AG09319 (cell line): ENCODE measurements around the gene GRIP1.
"Not testable (repeated sequence)": the region's sequence is repeated elsewhere in the genome, so short reads cannot be mapped to it uniquely, and the experiment has no call there.

Experiments
- DNase-seq: peaks from one replicate; pipeline ENCODE4 v3.0.0-alpha.2; 2010; ENCODE audit warnings: low read depth; ENCODE audit errors: extremely low read depth
- TF ChIP-seq, protein P1 (sequence below): IDR thresholded peaks from 2 replicates; pipeline ENCODE4 v1.5.1; 2011; ENCODE audit warnings: low read depth, mild to moderate bottlenecking, inconsistent platforms, low read length, moderate library complexity

GRIP1 gene

DNA sequence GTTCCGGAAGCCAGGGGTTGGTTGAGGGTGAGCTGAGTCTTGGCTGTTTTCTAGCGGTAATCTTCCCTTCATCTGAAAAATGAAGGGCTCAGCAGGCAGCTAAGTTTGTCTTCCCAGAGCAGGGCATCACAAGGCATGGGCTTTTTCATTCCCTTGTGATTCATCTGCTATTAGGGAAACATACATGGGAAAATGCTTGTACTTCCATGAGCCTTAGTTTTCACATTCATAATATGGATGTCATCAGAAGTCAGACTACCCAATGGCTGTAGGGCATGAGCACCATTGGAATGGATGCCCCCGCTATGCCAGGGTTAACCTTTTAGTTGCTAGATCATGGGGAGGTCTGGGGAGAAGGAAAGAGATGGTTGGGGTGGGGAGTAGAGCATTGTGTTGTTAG lies 357.9 kb downstream of the GRIP1 start:
- TF ChIP-seq, protein P1, sequence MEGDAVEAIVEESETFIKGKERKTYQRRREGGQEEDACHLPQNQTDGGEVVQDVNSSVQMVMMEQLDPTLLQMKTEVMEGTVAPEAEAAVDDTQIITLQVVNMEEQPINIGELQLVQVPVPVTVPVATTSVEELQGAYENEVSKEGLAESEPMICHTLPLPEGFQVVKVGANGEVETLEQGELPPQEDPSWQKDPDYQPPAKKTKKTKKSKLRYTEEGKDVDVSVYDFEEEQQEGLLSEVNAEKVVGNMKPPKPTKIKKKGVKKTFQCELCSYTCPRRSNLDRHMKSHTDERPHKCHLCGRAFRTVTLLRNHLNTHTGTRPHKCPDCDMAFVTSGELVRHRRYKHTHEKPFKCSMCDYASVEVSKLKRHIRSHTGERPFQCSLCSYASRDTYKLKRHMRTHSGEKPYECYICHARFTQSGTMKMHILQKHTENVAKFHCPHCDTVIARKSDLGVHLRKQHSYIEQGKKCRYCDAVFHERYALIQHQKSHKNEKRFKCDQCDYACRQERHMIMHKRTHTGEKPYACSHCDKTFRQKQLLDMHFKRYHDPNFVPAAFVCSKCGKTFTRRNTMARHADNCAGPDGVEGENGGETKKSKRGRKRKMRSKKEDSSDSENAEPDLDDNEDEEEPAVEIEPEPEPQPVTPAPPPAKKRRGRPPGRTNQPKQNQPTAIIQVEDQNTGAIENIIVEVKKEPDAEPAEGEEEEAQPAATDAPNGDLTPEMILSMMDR: no peak
- no peak for DNase-seq

- no peak for DNase-seq
- TF ChIP-seq, protein P1: no peak
Measured at GRCh38 chr12:66319266-66319954, 359.5 kb downstream of the GRIP1 start.

- TF ChIP-seq, protein P1: no peak
Measured at GRCh38 chr12:66314278-66314677, 364.6 kb downstream of the GRIP1 start.

GRCh38 chr12:66312189-66312588 lies 366.7 kb downstream of the GRIP1 start:
- DNase-seq: no peak
- TF ChIP-seq, protein P1: no peak

More at GRCh38 chr12:66314278-66314677, 364.6 kb downstream of the GRIP1 start:
- DNase-seq: no peak

DNA sequence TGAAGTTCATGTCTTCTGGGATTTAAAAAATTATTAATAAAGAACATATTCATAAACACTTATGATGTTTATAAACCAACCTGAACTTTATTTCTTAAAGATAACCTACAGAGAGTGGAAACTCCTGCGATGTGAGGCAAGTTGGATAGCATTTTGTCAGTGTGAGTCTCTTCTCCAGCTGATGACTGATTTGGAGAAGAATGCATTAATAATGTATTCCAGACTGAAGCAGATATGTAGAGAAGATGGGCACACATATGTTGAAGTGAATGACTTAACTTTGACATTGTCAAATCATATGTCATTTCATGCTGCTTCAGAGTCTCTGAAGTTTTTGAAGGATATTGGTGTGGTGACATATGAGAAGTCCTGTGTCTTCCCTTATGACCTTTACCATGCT lies 369.3 kb downstream of the GRIP1 start:
- DNase-seq: no peak
- TF ChIP-seq, protein P1: no peak

DNA sequence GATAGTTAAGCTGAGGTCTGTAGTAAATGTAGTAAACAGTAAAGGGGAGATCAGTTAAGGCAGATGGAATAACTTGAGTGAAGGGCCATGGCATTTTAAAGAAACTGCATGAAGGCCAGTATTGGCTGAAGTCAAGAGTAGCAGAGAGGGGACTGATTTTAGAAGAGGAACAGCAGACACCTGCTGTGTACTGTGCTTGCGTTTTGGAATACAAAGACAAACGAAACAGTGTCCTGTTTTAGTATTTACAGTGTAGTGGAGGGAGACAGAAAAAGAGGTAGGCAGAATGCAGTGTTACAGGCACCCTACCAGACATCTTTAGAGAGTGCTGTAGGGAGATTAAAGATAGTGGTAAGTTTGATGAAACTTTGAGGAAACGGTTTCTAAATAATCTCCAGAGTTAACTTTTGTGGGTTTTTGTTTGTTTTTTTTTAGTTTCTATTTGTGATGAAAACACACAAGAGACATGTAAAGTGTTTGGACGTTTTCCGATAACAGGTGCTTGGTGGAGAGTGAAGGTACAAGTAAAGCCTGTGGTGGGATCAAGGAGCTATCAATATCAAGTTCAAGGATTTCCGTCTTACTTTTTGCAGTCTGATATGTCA lies 374.5 kb downstream of the GRIP1 start:
- DNase-seq: no peak
- TF ChIP-seq, protein P1: no peak

DNA sequence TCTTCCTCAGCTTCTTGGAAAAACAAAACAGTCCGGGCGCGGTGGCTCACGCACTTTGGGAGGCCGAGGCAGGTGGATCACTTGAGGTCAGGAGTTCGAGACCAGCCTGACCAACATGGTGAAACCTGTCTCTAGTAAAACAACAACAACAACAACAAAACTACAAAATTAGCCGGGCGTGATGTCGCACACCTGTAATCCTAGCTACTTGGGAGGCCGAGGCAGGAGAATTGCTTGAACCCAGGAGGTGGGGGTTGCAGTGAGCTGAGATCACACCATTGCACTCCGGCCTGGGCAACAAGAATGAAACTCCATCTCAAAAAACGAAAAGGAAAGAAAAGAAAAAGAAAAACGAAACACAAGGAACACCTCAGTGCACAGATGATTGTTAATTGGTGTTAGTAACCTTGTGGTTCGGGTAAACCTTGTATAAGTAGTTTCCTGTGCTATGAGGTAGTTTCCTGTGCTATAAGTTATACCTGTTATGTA lies 375.5 kb downstream of the GRIP1 start:
- DNase-seq: not testable (repeated sequence)
